Activated T-cell treated with anti-CD3 and anti-CD28 coated beads, Interleukin-2, amount 50 U/mL, for 4 hours (primary cell): ENCODE results near the gene STRA6. TPM values are rescaled to one million over a fixed set of nuclear protein-coding genes. Genes with fewer than 3 reads are reported as not detected.

ENCODE experiments used
- ATAC-seq, 2 donors: fragments of 200-7000 bp; cut with Tn5 transposase; one replicate each; pipeline ENCODE4 v1.10.0; 2021
- DNase-seq: peaks from one replicate; pipeline ENCODE4 v3.0.0-alpha.2; 2020
- H3K27me3 Mint-ChIP-seq: one replicate; pipeline ENCODE4 v1.8.0; 2021; ENCODE audit warnings: low read depth, mixed read lengths
- H3K36me3 Mint-ChIP-seq: one replicate; pipeline ENCODE4 v1.8.0; 2022; ENCODE audit warnings: mixed read lengths; ENCODE audit not compliant: insufficient read depth
- H3K4me1 Mint-ChIP-seq: one replicate; pipeline ENCODE4 v1.8.0; 2021; ENCODE audit warnings: low read depth, mixed read lengths
- H3K4me3 Mint-ChIP-seq: one replicate; pipeline ENCODE4 v1.8.0; 2021; ENCODE audit warnings: mild to moderate bottlenecking, moderate library complexity, mixed read lengths
- H3K9me3 Mint-ChIP-seq: one replicate; pipeline ENCODE4 v1.8.0; 2021; ENCODE audit warnings: mixed read lengths
- total RNA-seq, 3 donors: library from RNA; stranded (reverse); gene quantifications; one replicate each; pipeline ENCODE4 v1.2.1, GENCODE V29; 2021

The STRA6 gene, protein sequence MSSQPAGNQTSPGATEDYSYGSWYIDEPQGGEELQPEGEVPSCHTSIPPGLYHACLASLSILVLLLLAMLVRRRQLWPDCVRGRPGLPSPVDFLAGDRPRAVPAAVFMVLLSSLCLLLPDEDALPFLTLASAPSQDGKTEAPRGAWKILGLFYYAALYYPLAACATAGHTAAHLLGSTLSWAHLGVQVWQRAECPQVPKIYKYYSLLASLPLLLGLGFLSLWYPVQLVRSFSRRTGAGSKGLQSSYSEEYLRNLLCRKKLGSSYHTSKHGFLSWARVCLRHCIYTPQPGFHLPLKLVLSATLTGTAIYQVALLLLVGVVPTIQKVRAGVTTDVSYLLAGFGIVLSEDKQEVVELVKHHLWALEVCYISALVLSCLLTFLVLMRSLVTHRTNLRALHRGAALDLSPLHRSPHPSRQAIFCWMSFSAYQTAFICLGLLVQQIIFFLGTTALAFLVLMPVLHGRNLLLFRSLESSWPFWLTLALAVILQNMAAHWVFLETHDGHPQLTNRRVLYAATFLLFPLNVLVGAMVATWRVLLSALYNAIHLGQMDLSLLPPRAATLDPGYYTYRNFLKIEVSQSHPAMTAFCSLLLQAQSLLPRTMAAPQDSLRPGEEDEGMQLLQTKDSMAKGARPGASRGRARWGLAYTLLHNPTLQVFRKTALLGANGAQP
- total RNA-seq, result not detected

DNA sequence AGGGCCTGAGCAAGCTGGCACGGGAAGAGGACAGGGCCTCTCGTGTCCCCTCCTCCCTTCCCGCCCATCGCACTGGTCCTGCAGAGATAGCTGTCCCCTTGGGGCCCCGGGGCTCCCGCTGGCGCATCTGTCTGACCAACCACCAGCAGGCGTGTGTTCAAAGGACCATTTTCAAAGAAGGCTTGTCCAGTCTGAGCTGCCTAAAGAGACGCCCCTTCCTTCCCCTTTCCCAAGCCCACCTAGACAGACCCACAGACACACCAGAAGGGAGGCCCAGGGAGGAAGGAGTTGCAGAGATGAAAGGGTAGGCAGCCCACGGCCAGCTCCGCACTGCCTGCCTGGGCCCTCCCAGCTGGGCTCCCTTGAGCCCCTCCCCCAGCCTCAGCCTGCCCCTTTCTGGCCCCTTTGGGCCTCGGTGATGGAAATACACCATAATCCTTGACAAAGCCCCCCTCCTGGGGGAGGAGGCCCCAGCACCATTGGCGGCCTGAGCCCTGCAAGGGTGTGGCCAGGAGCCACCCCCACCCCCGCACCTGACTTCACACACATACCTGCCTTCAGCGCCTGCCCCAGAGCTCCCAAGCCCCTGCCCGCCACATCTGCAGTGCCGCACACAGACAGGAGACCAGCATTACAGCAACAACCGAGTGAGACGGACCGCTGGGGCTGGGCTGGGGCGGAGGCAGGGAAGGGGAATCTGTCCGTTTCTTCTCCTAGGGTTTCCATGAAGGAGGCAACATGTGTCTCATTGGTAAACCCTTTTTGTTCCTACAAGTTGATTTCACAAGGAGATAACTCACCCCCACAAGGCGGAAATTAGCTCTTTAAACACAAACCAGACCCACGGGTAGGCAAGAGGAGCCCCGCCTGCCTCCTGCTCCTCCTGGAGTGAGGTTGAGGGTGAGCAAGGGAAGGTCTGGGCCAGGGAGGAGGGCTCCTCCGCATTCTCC is at the start of gene STRA6:
Gene STRA6 (minus strand): TSS at position 336 of the 950 bp plus-strand sequence. CDS start 520 bp downstream, outside the sequence.
- Mint-ChIP-seq H3K4me1 (no peaks in the 10 kb centered on the region), H3K36me3 (no peaks in the 10 kb centered on the region), H3K9me3 (no peaks in the 10 kb centered on the region), H3K4me3 (no peak within 1 kb of the TSS), H3K27me3 (peaks cover 13% of the 10 kb centered on the region)
- DNase-seq, result no peak
- ATAC-seq, result no peak

GRCh38 chr15:74252291-74252690 is 49.7 kb upstream of the STRA6 start:
- H3K27me3 Mint-ChIP-seq, result peaks cover 8% of the 10 kb centered on the region
- no peak overlapping the region for H3K4me3 Mint-ChIP-seq
- H3K36me3 Mint-ChIP-seq, result no peaks in the 10 kb centered on the region
- ATAC-seq (no peak), DNase-seq (no peak)
- H3K4me1 Mint-ChIP-seq, result no peaks in the 10 kb centered on the region
- no peaks in the 10 kb centered on the region for H3K9me3 Mint-ChIP-seq

DNA sequence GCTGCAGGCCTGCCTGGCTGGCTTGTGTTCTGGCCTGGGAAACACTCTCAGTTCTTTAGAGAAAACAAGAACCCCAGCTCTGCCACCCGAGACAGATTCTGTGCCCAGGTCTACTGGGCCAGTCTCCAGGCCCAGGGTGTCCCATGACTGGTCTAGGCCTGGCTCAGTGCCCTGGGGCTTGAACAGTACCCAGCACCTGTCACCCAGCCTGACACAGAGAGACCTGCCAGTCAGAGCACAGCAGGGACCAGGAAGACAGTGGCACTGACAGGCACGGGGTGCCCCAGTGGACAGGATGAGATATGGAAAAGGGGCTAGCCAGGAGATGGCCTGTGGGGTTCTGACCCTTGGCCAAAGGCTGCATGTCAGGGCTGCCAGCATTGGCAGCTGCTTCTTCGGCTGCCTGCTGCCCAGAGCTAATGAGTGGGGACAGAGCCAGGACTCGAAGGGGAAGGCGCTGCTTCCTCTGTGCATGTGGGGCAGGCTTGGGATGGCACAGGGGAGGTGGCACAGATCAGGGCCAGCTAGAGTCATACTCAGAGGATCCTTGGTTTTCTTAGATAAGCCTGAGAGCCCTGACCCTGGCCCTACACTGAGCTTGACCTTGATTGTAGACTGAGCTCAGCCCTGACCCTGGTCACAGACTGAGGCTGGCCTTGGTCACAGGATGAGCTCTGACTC is 48.7 kb upstream of the STRA6 start:
- DNase-seq (no peak), ATAC-seq (no peak)
- no peaks in the 10 kb centered on the region for H3K36me3 Mint-ChIP-seq
- H3K4me1 Mint-ChIP-seq, result no peaks in the 10 kb centered on the region
- H3K27me3 Mint-ChIP-seq, result peaks cover 5% of the 10 kb centered on the region
- no peaks in the 10 kb centered on the region for H3K9me3 Mint-ChIP-seq
- H3K4me3 Mint-ChIP-seq, result no peak overlapping the region

DNA sequence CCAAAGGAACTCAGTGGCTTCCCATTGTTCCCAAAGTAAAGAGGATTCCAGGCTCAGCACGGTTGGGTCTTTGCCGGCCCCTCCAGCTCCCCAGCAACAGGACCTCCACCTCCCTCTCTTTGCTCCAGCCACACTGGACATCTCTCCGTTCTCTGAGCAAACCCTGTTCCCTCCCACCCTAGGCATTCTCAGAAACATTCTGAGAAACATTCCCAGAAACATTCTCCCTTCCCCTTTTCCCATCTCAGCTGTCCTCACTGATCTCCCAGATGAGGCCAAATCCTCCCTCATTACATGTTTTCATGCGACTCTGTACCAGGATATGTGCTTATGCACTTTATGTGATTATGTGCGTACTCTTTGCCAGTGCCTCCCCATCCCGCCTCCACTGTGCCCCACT is 47.7 kb upstream of the STRA6 start:
- DNase-seq (no peak), ATAC-seq (no peak)
- H3K4me3 Mint-ChIP-seq, result no peak overlapping the region
- no peaks in the 10 kb centered on the region for H3K9me3 Mint-ChIP-seq
- no peaks in the 10 kb centered on the region for H3K36me3 Mint-ChIP-seq
- H3K4me1 Mint-ChIP-seq, result peaks cover under 1% of the 10 kb centered on the region
- peaks cover 11% of the 10 kb centered on the region for H3K27me3 Mint-ChIP-seq

- Mint-ChIP-seq H3K4me1 (peaks cover 6% of the 10 kb centered on the region), H3K4me3 (no peak overlapping the region), H3K27me3 (peaks cover 48% of the 10 kb centered on the region), H3K9me3 (no peaks in the 10 kb centered on the region), H3K36me3 (no peaks in the 10 kb centered on the region)
- DNase-seq (no peak), ATAC-seq (no peak)
These were observed 42.9 kb upstream of the STRA6 start for GRCh38 chr15:74245342-74245931.

- no peaks in the 10 kb centered on the region for H3K36me3 Mint-ChIP-seq
- peaks cover 46% of the 10 kb centered on the region for H3K27me3 Mint-ChIP-seq
- DNase-seq, result no peak
- ATAC-seq, result no peak
- no peaks in the 10 kb centered on the region for H3K9me3 Mint-ChIP-seq
- peaks cover 6% of the 10 kb centered on the region for H3K4me1 Mint-ChIP-seq
- no peak overlapping the region for H3K4me3 Mint-ChIP-seq
These were observed 42.3 kb upstream of the STRA6 start for GRCh38 chr15:74244822-74245341.

GRCh38 chr15:74243431-74243830 is 40.8 kb upstream of the STRA6 start:
- peaks cover 6% of the 10 kb centered on the region for H3K4me1 Mint-ChIP-seq
- ATAC-seq (no peak), DNase-seq (no peak)
- no peak overlapping the region for H3K4me3 Mint-ChIP-seq
- no peaks in the 10 kb centered on the region for H3K36me3 Mint-ChIP-seq
- no peaks in the 10 kb centered on the region for H3K9me3 Mint-ChIP-seq
- H3K27me3 Mint-ChIP-seq, result peaks cover 46% of the 10 kb centered on the region

- DNase-seq, result no peak
- no peaks in the 10 kb centered on the region for H3K36me3 Mint-ChIP-seq
- peaks cover 6% of the 10 kb centered on the region for H3K4me1 Mint-ChIP-seq
- no peak overlapping the region for H3K4me3 Mint-ChIP-seq
- H3K9me3 Mint-ChIP-seq, result no peaks in the 10 kb centered on the region
- peaks cover 46% of the 10 kb centered on the region for H3K27me3 Mint-ChIP-seq
- ATAC-seq, result no peak
These were observed 40.0 kb upstream of the STRA6 start for GRCh38 chr15:74242441-74243185.

- peaks cover 6% of the 10 kb centered on the region for H3K4me1 Mint-ChIP-seq
- no peak for ATAC-seq
- H3K27me3 Mint-ChIP-seq, result peaks cover 41% of the 10 kb centered on the region
- no peaks in the 10 kb centered on the region for H3K9me3 Mint-ChIP-seq
- no peak overlapping the region for H3K4me3 Mint-ChIP-seq
- no peak for DNase-seq
- no peaks in the 10 kb centered on the region for H3K36me3 Mint-ChIP-seq
These were observed 38.5 kb upstream of the STRA6 start for GRCh38 chr15:74240897-74241614.

DNA sequence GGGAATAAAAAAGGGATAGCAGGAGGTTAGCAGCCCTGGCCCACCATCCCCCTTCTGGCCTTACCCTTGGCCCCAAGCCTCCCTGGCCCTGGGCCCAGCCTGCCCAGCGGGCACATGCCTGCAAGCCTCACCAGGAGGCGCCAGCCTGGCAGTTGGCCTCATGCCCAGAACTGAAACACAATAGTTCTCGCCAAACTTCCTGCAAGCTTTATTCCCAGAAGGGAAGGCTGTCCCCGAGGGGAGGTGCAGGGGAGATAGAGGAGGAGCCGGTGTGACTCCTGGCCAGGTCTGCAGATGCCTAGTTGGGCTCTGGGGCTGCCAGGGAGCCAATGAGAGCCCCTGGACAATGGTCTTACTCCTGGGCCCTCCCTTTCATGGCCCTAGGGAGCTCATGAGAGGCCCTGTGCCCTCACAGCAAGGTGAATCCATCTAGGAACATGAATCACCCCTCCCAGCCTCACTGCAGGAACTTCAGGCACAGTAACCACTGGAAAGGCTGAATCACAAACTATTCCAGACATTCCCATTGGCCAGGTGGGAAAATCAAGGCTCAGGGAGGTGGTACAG is 37.5 kb upstream of the STRA6 start:
- Mint-ChIP-seq H3K4me3 (no peak overlapping the region), H3K9me3 (no peaks in the 10 kb centered on the region)

DNA sequence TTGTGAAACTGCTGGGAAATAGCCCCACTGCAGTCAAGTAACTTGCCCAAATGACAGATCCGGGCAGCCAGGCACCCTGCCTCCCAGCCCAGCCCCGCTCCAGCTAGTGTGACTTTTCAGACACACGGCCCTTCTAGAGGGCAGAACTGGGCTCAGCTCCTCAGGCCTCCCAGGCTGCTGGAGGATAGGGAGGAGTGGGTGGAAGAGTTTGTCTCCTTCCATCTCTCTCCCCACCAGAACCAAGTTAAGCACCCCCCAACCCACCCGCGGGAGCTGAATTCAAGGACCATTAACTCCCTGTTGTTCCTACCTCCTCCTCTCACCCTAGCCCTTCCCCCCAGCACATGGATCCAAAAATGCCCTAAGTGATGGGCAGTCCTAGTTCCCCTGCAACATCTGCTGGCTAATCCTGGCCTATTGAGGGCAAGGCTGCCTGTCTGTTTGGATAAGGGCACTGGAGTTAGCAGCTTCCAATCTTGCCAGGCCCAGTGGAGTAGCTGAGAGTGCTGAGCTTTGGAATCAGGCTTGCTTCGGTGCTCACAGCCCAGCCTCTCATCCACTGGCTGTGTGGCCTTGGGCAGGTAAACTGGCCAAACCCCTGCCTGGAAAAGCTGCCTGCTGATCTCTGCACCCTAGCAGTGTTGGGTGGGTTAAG is 36.6 kb upstream of the STRA6 start:
- no peaks in the 10 kb centered on the region for H3K4me1 Mint-ChIP-seq
- no peak for DNase-seq
- no peaks in the 10 kb centered on the region for H3K36me3 Mint-ChIP-seq
- peaks cover 27% of the 10 kb centered on the region for H3K27me3 Mint-ChIP-seq
- H3K9me3 Mint-ChIP-seq, result no peaks in the 10 kb centered on the region
- no peak overlapping the region for H3K4me3 Mint-ChIP-seq
- ATAC-seq, result no peak

More for the DNA sequence above, 37.5 kb upstream of the STRA6 start:
- ATAC-seq (no peak), DNase-seq (no peak)
- H3K36me3 Mint-ChIP-seq, result no peaks in the 10 kb centered on the region
- H3K4me1 Mint-ChIP-seq, result peaks cover 4% of the 10 kb centered on the region
- peaks cover 36% of the 10 kb centered on the region for H3K27me3 Mint-ChIP-seq

- Mint-ChIP-seq H3K9me3 (no peaks in the 10 kb centered on the region), H3K27me3 (no peaks in the 10 kb centered on the region), H3K4me3 (no peak within 1 kb of the TSS), H3K36me3 (no peaks in the 10 kb centered on the region), H3K4me1 (no peaks in the 10 kb centered on the region)
- ATAC-seq (no peak), DNase-seq (no peak)
These were observed 33.4 kb upstream of the STRA6 start, which contains the start of gene CCDC33 for GRCh38 chr15:74235962-74236361. CCDC33 (plus strand) TSS chr15:74236326; CDS start chr15:74236720, 394 bp downstream.
